HEK293T (cell line): ENCODE measurements around the gene GORASP2.

ENCODE experiments used
- ARNT ChIP-seq: fragments of 450-650 bp; IDR thresholded peaks from 2 replicates; pipeline ENCODE4 v1.6.1; 2017; ENCODE audit warnings: mild to moderate bottlenecking
- BHLHE40 ChIP-seq: fragments of 450-650 bp; IDR thresholded peaks from 2 replicates; pipeline ENCODE4 v1.6.1; 2016; ENCODE audit warnings: mild to moderate bottlenecking, moderate library complexity, borderline replicate concordance
- CTBP1 ChIP-seq: fragments of 450-650 bp; IDR thresholded peaks from 2 replicates; pipeline ENCODE4 v1.6.1; 2016; ENCODE audit warnings: borderline replicate concordance
- ELF4 ChIP-seq: fragments of 450-650 bp; IDR thresholded peaks from 2 replicates; pipeline ENCODE4 v1.6.1; 2017; ENCODE audit warnings: antibody characterized with exemption
- FOXA1 ChIP-seq: fragments of 450-650 bp; IDR thresholded peaks from 2 replicates; pipeline ENCODE4 v1.6.1; 2016; ENCODE audit warnings: mild to moderate bottlenecking
- FOXK2 ChIP-seq: fragments of 450-650 bp; IDR thresholded peaks from 2 replicates; pipeline ENCODE4 v1.6.1; 2016; ENCODE audit warnings: mild to moderate bottlenecking
- FOXM1 ChIP-seq: fragments of 450-650 bp; IDR thresholded peaks from 2 replicates; pipeline ENCODE4 v1.6.1; 2017; ENCODE audit warnings: mild to moderate bottlenecking, borderline replicate concordance
- L3MBTL2 ChIP-seq: fragments of 450-650 bp; conservative IDR thresholded peaks from 2 replicates; pipeline ENCODE4 v1.6.1; 2016; ENCODE audit warnings: mild to moderate bottlenecking
- PKNOX1 ChIP-seq: fragments of 450-650 bp; IDR thresholded peaks from 2 replicates; pipeline ENCODE4 v1.6.1; 2016
- SP1 ChIP-seq: fragments of 450-650 bp; IDR thresholded peaks from 2 replicates; pipeline ENCODE4 v1.6.1; 2017
- SUZ12 ChIP-seq: fragments of 450-650 bp; IDR thresholded peaks from 2 replicates; pipeline ENCODE4 v1.6.1; 2016; ENCODE audit warnings: mild to moderate bottlenecking
- TARDBP ChIP-seq: fragments of 450-650 bp; IDR thresholded peaks from 2 replicates; pipeline ENCODE4 v1.6.1; 2016

GRCh38 chr2:170895023-170895757 is 33.9 kb upstream of the GORASP2 start:
- TF ChIP-seq SP1 (no peak), FOXA1 (no peak), PKNOX1 (no peak), CTBP1 (no peak), BHLHE40 (no peak), L3MBTL2 (no peak), SUZ12 (no peak), ARNT (no peak), ELF4 (no peak), FOXM1 (no peak), TARDBP (no peak), FOXK2 (no peak)
